ENCODE data around the gene C13orf46. TPM values are rescaled to one million over a fixed set of nuclear protein-coding genes. Genes with fewer than 3 reads are reported as not detected.

The C13orf46 gene
- total RNA-seq, 2 donors from 2014 or later: 0.65 to 1.4 TPM

DNA sequence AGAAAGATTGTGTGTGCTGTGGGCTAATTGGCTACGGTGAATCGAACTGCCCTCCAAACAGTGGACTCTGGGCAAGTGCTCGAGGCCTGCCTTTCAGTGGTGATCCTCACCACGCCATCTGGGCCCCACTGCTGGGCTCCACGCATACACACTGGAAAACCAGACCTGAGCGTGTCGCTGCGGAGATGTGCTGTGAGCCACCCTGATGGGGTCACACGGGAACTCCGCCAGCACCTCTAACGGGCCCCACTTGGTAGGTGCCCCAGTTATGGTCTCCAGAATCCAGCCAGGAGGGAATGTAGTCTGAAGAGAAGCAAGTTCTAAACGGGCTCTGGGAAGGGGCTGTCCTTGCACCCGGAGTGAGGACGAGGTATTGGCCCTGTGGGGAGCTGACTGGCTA is 39.3 kb downstream of the C13orf46 start:
- ATAC-seq (no peak), DNase-seq (no peak)
- intact Hi-C loops (cut with DNase I): no loop called here

DNA sequence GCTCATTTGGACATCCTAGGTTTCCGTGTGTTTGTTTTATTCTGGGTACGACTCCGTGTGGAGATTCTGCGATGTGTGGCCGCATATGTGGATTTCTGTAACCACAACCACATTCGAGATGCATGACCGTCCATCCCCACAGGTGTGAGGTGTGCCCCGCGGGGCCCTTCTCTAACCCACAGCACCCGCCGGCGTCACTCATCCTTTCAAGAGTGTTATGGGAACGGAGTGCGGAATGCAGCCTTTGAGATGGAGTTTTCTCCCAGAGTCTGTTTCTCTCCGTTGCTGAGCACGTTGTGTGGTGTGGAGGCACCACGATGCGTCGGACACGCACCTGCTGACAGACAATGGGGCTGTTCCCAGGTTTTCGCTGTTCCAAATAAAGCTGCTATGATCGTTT is 40.0 kb downstream of the C13orf46 start:
- DNase-seq (no peak), ATAC-seq (no peak)
- intact Hi-C loops (cut with DNase I): no loop called here

DNA sequence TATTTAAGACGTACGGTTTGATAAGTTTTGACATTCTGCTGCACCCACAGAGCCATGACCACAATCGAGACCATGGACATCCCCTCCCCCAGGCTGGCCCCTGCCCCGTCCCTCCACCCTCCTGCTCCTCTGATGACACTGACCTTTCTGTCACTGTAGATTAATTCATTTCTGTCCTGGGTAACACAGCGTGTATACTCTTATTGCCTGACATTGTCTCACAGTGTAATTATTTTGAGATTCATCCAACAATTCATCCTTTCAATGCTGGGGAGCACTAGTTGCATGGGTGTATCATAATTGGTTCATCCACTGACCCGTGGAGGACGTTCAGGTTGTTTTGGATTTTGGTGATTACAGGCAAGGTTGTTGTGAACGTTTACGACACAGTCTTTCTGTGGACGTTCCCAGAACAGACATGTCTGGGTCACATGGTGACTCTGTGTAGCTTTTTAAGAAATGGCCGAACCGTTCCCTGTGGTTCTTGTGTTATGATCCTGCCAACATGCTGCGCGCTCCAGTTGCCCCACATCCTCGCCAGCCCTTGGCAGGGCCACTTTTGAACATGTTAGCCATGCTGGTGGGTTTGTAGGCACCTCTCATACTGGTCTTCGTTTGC is 41.9 kb downstream of the C13orf46 start:
- DNase-seq (no peak), ATAC-seq (no peak)
- intact Hi-C loops (cut with DNase I): no loop called here

DNA sequence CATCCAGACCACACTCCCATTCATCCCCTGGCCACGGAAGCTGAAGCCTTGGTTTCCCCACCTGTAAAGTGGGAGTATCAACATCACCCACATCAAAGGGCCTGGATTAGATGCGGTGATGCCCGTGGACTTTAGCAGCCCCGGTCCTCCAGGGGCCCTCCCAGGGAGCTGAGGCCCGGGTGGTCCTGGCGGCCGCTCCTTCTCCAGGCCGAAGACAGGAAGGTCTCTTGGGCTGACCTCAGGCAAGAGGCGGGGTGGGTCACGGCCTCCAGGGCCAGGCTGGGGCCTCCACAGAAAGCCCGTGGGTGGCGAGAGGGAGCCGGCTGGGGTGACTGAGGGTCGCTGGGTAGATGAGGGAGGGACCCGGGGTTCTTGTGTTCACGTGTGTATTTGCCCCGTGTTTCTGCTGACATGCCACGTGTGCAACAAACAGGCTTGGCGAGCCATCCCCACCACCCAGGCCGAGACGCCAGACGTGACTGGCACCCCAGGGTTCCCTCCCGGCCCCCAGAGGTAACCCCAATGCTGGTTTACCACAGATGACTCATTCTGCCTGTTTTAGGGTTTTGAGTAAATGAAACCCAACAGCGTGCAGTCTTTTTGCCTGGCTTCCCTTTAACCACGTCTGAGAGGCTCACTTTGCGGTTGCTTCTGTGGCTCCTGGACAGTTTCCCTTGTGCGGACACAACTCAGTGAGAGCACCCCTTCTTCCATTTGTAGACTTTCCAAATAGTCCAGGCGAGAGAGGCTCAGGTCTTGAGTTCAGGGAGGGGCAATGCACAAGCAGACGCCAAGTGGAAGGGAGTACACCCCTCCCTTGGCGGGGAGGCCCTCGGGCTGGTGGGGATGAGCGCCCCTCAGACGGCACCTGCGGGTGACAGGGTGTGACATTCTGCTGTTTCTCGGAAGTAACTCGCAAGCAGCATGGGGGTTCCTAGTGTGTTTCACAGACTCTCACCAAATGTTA is 42.9 kb downstream of the C13orf46 start:
- ATAC-seq: no peak
- intact Hi-C loops (cut with DNase I): no loop called here
- DNase-seq: no peak

DNA sequence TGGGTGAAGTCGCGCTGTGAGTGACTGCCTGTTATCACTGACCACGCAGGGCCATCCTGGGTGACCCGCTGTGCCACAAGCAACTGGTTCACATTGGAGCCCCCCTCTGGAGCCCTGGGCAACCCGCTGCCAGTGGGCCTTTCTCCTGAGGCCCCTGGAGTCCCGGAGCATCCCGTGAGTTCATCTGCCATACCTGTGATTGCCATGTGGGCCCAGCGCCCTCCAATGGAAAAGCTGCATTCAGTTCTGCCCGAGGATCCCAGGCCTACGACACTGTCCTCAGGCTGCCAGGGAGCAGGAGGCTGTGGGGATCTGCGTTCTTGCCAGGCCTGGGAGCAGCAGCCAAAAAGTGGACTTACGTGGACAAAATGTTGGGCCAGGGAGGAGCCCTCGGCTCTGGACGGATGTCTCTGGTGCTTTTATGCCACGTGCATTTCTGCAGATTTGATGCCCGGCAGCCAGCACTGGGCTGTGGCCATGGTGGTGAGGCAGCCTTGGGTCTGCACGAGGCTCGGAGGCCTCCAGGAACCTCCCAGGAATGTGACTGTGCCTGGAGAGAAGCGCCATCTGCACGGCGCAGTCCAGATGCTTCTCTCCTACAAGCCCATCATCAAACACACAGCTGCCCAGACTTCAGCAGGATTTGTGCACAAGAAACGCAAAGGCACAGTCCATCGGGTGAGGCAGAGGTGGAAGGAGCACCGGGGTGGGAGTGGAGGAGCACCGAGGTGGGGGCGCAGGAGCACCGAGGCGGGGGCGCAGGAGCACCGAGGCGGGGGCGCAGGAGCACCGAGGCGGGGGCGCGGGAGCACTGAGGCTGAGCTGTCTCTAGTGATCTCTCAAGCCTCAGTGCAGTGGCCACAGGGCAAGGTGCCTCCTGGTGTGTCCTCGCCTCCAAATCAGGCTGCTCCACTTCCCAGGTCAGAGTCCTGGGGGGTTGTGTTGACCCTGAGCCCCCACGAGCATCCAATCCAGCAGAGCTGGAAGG is 44.0 kb downstream of the C13orf46 start:
- ATAC-seq (peak; percentile 1 to 2), DNase-seq (no peak)
- intact Hi-C loops (cut with DNase I): no loop called here

DNA sequence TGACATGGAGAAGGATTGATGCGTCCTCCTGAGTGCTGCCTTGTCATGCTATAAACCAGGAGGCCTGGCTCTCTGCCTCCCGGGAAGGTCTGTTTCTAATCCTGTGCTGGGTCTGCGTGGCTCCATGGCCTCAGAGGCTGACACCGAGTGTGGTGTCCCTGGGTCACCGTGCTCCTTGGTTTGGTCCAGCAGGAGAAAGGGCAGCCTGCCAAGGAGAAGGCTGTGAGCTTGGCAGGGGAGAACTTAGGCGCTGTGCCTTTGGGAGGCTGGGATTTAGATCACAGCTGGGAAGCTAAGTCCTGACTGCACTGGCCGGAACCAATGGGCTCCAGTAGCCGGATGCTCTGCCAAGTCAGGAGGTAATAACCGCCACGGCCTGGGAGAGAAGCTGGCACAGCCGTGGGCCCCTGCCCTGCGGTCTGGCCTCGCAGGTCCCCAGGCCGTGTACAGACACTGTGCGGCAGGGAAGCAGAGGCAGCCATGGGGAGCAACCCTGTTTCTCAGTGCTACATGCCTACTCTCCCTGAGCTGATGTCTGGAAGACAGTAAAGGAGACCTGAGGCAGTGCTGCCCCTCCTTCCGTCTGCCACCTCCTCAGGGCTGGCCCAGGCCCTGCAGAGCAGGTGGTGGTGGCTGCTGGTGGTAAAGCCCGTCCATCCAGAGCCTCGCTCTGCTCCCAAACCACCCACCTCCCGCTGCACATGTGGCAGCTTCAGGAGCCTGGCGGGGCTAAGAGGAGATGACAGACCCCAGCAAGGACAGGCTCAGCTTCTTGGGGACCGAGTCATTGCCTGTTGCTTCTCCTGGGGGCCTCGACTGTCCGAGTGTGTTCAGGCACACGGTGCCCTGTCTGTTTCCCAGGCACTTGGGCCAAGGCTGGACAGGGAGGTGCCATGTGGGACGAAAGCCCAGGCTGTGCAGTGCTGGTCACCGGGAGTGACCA is 44.9 kb downstream of the C13orf46 start:
- ATAC-seq: peak; percentile 85 to 86
- intact Hi-C loops (cut with DNase I): no loop called here
- peak; percentile 85 for DNase-seq

DNA sequence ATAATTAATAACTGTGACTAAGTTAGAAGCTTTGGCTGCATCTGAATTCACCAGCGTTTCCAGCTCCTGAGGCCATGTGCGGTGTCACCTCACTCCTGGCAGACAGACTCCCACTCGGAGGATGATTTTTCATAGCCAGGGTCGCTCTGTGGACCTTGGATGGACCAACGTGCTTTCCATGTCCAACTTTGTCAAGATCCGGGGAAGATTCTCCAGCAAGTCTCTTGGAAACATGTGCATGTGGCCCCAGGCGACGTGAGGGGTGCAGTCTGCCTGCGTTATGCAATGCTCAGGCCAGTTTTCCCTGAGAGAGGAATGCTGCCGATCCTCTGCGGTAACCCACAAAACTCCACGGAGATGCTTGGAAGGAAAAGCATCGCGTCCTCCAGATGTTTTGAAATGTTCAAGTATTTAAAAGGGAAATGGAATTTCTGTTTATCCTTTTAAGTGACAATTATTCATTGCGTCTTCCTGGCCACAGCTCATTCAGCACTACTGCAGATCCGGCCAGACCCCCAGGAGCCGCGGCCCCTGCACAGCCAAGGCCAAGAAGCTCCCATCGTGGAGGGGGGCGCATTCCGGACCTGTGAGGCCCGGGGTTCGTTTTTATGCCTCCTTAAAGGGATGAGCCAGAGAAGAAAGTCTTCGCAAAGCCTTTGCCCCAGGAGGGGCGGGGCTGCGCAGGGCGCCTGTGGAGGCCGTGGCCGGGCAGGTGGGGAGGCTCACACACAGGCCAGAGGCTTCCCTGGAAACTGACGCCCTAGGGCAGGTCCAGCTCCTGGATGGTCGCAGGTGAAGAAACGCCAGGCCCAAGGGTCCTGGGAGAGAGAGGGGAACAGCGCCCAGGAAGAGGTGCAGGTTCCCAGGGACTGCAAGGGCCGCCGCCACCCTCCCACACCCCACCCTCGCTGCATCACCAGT is 46.0 kb downstream of the C13orf46 start:
- DNase-seq: no peak
- intact Hi-C loops (cut with DNase I): no loop called here
- peak; percentile 32 to 39 for ATAC-seq

DNA sequence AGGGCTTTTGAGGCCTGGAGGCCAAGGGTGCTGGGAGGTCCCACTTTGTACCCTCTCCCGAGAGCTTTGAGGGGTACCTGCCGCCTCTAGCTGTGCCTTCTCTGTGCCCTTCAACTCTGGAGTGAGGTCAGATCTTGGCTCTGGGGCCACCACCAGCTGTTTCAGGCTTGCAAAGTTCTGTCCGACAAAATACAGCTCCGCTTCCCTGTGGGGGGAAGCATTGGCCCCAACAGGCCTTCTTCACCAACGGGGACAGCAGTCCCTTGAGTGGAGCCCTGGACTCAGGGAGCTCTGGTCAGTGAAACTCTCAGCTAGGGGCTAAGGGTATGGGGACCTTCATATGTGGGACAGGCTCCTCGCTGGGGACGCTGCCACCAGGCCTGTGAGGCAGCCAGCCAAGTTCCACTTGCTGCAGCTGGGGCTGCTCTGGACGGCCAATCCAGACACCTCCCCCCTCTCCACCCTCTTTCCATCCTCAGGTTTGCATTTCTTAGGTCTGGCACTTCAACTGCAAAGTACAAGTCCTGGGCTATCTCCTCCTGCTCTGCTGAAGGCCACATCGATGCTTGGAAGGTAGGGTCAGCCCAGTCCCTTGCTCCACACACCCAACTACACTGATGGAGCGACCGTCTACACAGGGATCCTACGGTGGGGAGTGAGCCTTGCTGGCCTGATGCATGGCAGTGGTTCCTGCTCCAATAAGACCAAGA is 46.8 kb downstream of the C13orf46 start:
- DNase-seq: no peak
- peak in 1 of 2 donors; percentile 6 for ATAC-seq
- intact Hi-C loops (cut with DNase I): no loop called here

DNA sequence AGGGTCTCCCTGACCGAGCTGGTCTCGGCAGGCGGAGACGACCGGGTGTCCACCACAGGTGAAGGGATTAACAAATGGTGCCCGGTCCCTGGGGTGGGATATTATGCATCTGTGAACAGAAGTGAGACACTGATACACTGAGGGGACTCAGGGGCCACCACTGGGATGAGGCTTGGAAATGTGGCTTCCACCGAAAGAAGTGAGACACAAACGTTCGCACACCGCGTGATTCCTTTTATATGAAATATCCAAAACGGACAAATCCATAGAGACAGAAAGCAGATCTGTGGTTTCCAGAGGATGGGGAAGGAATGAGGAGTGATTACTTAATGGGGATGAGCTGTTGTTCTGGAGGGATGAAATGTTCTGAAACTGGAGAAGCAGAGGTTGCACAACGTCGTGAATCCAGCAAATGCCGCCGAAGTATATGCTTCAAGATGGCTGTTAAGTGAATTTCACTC is 47.5 kb downstream of the C13orf46 start:
- intact Hi-C loops (cut with DNase I): no loop called here
- DNase-seq (no peak), ATAC-seq (no peak)

DNA sequence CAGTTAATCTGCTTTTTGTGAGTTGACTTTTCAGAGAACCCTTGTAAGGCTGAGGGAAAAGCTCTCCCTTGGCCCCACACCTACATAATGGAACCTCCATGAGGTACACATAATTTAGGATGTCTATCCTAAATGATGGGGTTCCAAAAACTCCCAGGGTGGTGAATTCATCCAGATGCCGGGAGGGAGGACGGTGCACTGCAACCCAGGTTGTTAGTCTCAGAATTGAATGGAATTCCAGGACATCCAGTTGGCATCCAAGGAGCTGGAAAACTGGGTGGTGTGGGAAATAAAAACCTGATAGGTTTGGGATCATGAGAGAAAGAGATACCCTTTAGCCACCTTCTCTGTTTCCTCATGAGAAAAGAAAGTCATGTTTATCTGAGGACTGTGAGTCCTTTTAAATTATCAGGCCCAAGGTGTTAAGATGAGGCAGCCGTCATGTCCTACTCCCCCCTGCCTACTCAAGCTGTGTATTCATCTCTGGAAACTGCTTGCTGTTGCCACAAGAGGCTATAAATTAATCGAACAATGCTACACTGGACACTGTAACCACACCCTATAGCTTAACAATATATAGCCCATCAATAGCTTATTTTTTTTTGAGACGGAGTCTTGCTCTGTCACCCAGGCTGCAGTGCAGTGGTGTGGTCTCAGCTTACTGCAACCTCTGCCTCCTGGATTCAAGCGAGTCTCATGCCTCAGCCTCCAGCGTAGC is 49.5 kb downstream of the C13orf46 start:
- no peak for ATAC-seq
- intact Hi-C loops (cut with DNase I): no loop called here

DNA sequence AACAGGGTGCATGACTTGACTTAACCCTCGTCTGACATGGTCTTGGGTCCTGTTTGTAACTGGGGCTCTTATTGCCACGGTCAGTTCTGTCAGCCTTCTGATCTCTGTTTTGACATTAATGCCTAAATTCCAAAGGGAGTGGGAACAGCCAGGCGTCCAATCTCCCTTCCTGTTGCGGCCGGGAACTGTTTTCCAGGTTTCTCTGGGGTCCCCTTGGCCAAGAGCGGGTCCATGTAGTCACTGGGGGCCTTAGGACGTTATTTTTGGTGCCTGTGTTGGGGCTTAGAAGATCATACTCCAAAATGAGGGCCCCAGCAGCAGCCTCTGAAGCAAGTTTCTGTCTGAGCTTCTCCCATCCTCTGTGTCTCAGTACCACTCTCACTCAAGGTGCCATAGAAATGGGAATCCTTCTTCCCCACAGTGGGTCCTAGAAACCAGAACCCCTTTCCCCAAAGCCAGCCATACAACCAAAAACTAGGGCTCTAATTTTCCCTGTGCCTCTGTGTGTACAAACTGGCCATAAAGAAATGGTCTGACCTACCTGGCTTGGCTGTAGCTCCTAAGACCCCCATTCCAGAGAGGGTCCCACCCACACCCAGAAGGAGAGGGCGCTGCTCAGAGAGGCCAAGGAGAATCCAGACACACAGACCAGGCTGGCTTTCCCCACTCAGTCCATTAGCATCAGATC is 50.4 kb downstream of the C13orf46 start:
- no peak for ATAC-seq
- intact Hi-C loops (cut with DNase I): no loop called here
- no peak for DNase-seq

More for the DNA sequence above, 49.5 kb downstream of the C13orf46 start:
- no peak for DNase-seq

DNA sequence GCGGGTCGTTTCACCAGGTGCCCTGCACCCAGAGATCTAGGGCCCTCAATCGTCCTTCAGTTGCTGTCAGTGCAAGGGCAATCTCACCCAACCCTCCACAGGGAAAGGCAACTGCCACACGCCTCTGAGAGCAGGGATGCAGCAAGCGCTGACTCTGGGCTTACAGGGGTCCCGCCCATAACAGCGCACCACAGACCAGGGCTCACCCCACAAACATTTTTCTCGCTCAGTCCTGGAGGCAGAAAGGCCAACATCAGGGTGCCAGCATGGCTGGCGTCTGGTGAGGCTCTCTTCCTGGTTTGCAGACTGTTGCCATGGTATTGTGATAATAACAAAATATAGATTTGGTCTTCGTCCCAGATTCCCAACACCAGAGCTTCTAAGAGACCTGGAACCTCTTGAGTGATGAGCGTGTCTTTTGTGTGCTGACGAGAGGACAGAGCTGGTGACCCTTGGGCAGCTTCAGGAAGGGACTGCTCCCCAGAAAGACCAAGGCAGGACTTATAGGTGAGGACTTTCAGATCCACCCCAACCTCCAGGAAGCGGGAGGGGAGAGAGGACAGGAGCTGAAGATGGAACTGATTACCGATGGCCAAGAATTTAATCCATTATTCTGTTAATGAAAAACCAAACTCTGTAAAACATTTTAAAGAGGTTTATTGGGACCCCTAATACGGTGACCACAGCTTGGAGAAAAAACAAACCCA is 51.3 kb downstream of the C13orf46 start:
- ATAC-seq: no peak
- no peak for DNase-seq
- intact Hi-C loops (cut with DNase I): no loop called here

DNA sequence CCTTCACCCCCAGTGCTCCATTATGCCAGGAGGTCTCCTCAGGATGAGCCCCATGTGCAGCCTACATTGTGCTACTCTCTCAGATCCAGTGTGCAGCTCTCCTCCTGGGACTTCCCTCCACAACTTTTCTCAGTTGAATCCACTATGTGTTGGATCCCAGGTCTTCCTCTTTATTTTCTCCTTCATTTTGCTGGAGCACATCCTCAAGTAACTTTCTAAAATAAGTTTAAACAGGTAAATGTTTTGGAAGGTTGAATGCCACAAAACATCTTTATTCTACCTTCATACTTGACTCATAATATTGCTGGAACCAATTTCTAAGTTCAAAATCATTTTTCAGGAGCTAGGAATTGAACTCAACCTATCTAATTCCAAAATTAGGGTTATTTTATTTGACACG is 52.1 kb downstream of the C13orf46 start:
- DNase-seq: no peak
- intact Hi-C loops (cut with DNase I): no loop called here
- ATAC-seq: no peak

DNA sequence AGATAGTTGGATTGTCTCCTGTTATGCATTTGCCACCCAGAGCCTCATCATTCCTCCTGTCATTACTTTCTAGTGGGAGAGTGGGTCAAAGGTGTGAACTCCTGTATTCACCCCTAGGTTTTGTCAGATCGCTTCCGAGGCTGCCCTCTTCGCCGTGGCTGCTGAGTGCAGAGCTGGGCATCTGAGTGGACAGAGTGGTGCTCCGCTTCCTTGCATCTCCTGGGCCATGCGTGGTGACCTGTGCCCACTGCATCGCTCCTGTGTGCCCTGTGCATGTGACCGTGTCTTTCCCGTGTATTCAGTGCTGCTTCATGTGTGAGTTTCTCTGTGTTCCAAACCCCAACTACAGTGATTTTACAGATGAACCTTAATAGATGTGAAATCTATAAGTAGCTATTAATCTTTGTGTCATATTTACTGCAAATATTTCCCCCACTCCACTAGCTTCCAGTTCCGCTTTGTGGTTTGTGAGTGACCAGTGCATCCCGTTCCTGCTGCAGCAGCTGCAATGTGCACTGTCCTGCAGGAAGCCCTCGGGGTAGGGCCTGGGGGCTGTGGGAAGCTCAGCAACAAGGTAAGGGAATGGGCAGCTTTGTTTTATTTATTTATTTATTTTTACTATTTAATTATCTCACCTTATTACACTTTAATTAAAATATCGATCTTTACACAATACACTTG is 53.1 kb downstream of the C13orf46 start:
- intact Hi-C loops (cut with DNase I): no loop called here
- DNase-seq: no peak
- ATAC-seq: no peak

Data from left cardiac atrium (tissue), 4 donors.